MM.1S (cell line): Measurements from ENCODE around the gene MBL2.

Experiments
- DNase-seq: peaks from one replicate; pipeline ENCODE4 v3.0.0-alpha.2; 2015
- H2AFZ ChIP-seq: fragments of 300-600 bp; sonication (generic); 2 replicates; pipeline ENCODE4 v1.6.0; 2016; ENCODE audit warnings: antibody characterized with exemption, low read length
- H3F3A ChIP-seq: fragments of 300-600 bp; sonication (generic); 2 replicates; pipeline ENCODE4 v1.6.1; 2016; ENCODE audit warnings: mild to moderate bottlenecking, antibody characterized with exemption, low read length, moderate library complexity, mixed read lengths; ENCODE audit not compliant: insufficient read depth
- H3K27ac ChIP-seq: fragments of 300-600 bp; sonication (generic); 2 replicates; pipeline ENCODE4 v1.5.1; 2016; ENCODE audit warnings: mild to moderate bottlenecking, low read length
- H3K27me3 ChIP-seq: fragments of 300-600 bp; sonication (generic); replicated peaks from 2 replicates; pipeline ENCODE4 v1.6.0; 2016; ENCODE audit warnings: low read length; ENCODE audit not compliant: insufficient read depth
- H3K36me3 ChIP-seq: fragments of 300-600 bp; sonication (generic); replicated peaks from 2 replicates; pipeline ENCODE4 v1.6.1; 2016; ENCODE audit warnings: mild to moderate bottlenecking, low read length, mixed read lengths; ENCODE audit not compliant: insufficient read depth
- H3K4me1 ChIP-seq: fragments of 300-600 bp; sonication (generic); 2 replicates; pipeline ENCODE4 v1.6.1; 2016; ENCODE audit warnings: low read length, mixed read lengths
- H3K4me2 ChIP-seq: fragments of 300-600 bp; sonication (generic); 2 replicates; pipeline ENCODE4 v1.6.0; 2016; ENCODE audit warnings: low read depth, low read length
- H3K4me3 ChIP-seq: fragments of 300-600 bp; sonication (generic); 2 replicates; pipeline ENCODE4 v1.5.1; 2016; ENCODE audit warnings: low read length, mixed read lengths
- H3K79me2 ChIP-seq: fragments of 300-600 bp; sonication (generic); 2 replicates; pipeline ENCODE4 v1.6.1; 2016; ENCODE audit warnings: mixed run types, low read length, mixed read lengths
- H3K9ac ChIP-seq: fragments of 300-600 bp; sonication (generic); 2 replicates; pipeline ENCODE4 v1.6.1; 2016; ENCODE audit warnings: low read length, mixed read lengths
- H3K9me2 ChIP-seq: fragments of 300-600 bp; sonication (generic); replicated peaks from 2 replicates; pipeline ENCODE4 v1.6.1; 2016; ENCODE audit warnings: mild to moderate bottlenecking, low read length, mixed read lengths; ENCODE audit not compliant: insufficient read depth
- H3K9me3 ChIP-seq: fragments of 300-600 bp; sonication (generic); replicated peaks from 2 replicates; pipeline ENCODE4 v1.6.1; 2016; ENCODE audit warnings: mild to moderate bottlenecking, low read length, mixed read lengths; ENCODE audit not compliant: insufficient read depth
- H4K20me1 ChIP-seq: fragments of 300-600 bp; sonication (generic); 2 replicates; pipeline ENCODE4 v1.6.1; 2016; ENCODE audit warnings: mild to moderate bottlenecking, low read length, moderate library complexity, mixed read lengths; ENCODE audit not compliant: insufficient read depth
- CTCF ChIP-seq: fragments of 300-600 bp; sonication (generic); IDR thresholded peaks from 2 replicates; pipeline ENCODE4 v1.5.1; 2016; ENCODE audit warnings: antibody characterized with exemption, low read length, mixed read lengths
- EZH2 ChIP-seq: fragments of 300-600 bp; sonication (generic); optimal IDR thresholded peaks from 2 replicates; pipeline ENCODE3; 2017; ENCODE audit warnings: low read depth, mild to moderate bottlenecking, antibody characterized with exemption, low read length, mixed read lengths
- EZH2phosphoT487 ChIP-seq: fragments of 300-600 bp; sonication (generic); IDR thresholded peaks from 2 replicates; pipeline ENCODE4 v1.6.1; 2018; ENCODE audit warnings: antibody characterized with exemption, low read length

The MBL2 gene

GRCh38 chr10:52814506-52814905, 41.9 kb upstream of the MBL2 start:
- peak overlapping the region; percentile 78 for H3K4me2 ChIP-seq
- no peaks in the 10 kb centered on the region for H3K9me2 ChIP-seq
- no peaks in the 10 kb centered on the region for H3K9me3 ChIP-seq
- 0 out of 2 replicates have a peak overlapping the region, but pooled peaks have one; percentile 13 for H3K4me3 ChIP-seq
- no peaks in the 10 kb centered on the region for H3K36me3 ChIP-seq
- peaks cover 6% of the 10 kb centered on the region; the same call in 1 of the 2 replicates for H3F3A ChIP-seq
- H3K79me2 ChIP-seq = no peaks in the 10 kb centered on the region
- H3K27ac ChIP-seq = peak overlapping the region; percentile 58; the same call in 1 of the 2 replicates
- no peaks in the 10 kb centered on the region for H4K20me1 ChIP-seq
- peak overlapping the region; percentile 65 for H2AFZ ChIP-seq
- DNase-seq = peak; percentile 78
- H3K27me3 ChIP-seq = no peaks in the 10 kb centered on the region
- H3K4me1 ChIP-seq = peaks cover 36% of the 10 kb centered on the region
- TF ChIP-seq EZH2 = no peak
- no peak for TF ChIP-seq EZH2phosphoT487
- no peak for TF ChIP-seq CTCF
- peak overlapping the region; percentile 17; the same call in 1 of the 2 replicates for H3K9ac ChIP-seq

GRCh38 chr10:52811776-52812175, 39.2 kb upstream of the MBL2 start:
- no peaks in the 10 kb centered on the region for H3K36me3 ChIP-seq
- TF ChIP-seq EZH2phosphoT487 (no peak), CTCF (no peak), EZH2 (no peak)
- H3K4me1 ChIP-seq = peaks cover 39% of the 10 kb centered on the region
- H3K4me2 ChIP-seq = no peak overlapping the region
- H3K9ac ChIP-seq = no peak overlapping the region
- H3F3A ChIP-seq = peaks cover 11% of the 10 kb centered on the region; the same call in 1 of the 2 replicates
- H3K9me3 ChIP-seq = no peaks in the 10 kb centered on the region
- no peak for DNase-seq
- no peaks in the 10 kb centered on the region for H4K20me1 ChIP-seq
- H3K79me2 ChIP-seq = no peaks in the 10 kb centered on the region
- H3K27ac ChIP-seq = no peak overlapping the region
- H3K27me3 ChIP-seq = no peaks in the 10 kb centered on the region
- no peaks in the 10 kb centered on the region for H3K9me2 ChIP-seq
- H2AFZ ChIP-seq = no peak overlapping the region
- H3K4me3 ChIP-seq = no peak overlapping the region

- no peak overlapping the region for H3K4me2 ChIP-seq
- no peak overlapping the region for H3K27ac ChIP-seq
- H2AFZ ChIP-seq = no peak overlapping the region
- H3K9me3 ChIP-seq = no peaks in the 10 kb centered on the region
- H3K36me3 ChIP-seq = no peaks in the 10 kb centered on the region
- H3K4me1 ChIP-seq = peaks cover 39% of the 10 kb centered on the region
- peaks cover 11% of the 10 kb centered on the region; the same call in 1 of the 2 replicates for H3F3A ChIP-seq
- H3K4me3 ChIP-seq = no peak overlapping the region
- no peaks in the 10 kb centered on the region for H3K79me2 ChIP-seq
- DNase-seq = no peak
- no peaks in the 10 kb centered on the region for H3K9me2 ChIP-seq
- no peak overlapping the region for H3K9ac ChIP-seq
- TF ChIP-seq EZH2phosphoT487 = no peak
- no peak for TF ChIP-seq CTCF
- no peak for TF ChIP-seq EZH2
- no peaks in the 10 kb centered on the region for H4K20me1 ChIP-seq
- H3K27me3 ChIP-seq = no peaks in the 10 kb centered on the region
These were observed 38.2 kb upstream of the MBL2 start for GRCh38 chr10:52810761-52811160.
